Limb (tissue), 2 donors: ENCODE data around the gene GRK5.

ENCODE experiments used
- DNase-seq, 2 donors: peaks; one replicate each; pipeline ENCODE4 v3.0.0-alpha.2; 2016; ENCODE audit errors: extremely low spot score in 2 of 2

GRK5 gene

DNA sequence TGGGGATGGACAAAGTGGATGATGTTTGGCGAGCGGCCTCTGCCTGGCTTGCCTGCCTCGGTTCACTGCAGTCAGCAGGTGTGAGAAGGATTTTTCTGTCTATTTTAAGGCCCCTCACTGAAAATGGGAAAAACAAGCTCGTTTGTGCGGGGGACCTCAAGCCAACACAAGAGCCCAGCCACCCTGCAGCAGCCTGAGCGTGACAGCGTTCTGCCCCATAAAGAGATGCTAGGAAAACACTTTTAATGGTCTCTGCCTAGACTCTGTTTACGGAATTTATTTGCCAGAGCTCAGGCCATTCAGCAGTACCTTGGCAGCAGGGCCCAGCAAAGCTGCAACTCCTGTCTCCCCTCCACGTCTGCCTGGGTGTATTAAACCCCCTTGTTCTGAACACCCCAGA is 131.7 kb downstream of the GRK5 start:
- no peak for DNase-seq

- no peak for DNase-seq
Measured at GRCh38 chr10:119340893-119341458, 133.6 kb downstream of the GRK5 start.

DNA sequence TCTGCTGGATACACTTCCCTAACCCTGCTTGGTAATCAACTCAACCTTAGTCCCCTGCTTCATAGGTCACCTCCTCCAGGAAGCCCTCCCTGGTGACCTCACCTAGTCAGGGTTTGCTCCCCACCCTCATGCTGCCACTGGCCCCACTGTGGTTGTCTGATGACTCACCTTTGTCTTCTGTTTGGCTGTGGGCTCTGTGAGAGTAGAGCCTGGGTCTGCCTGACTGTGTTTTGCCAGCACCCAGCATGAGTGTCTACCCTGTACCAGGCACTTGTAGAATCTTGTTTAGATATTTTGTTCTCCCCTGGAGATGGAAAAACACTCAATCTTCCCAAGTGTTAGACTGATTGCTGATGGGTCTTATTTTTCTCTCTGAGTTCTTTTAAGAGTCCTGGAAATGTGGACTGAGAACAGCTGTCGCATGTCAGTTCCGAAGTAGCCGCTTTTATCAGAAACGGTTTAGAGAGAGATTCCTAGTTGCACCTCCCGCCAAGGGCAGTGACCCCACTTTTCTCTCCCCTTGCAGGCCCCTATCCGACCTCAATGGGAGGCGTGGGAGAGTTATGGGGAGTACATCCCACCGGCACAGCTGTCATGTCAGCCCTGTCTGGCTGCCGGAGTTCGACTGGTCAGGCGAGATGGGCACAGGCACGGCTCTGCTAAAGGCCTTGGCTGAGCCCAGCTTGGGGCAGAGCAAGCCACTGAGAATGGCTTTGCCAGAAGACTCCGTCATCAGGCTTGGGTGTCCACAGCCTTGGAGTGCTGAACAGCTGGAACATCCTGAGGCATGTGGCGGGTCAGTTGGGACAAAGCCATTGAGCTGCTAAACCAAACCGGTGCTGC is 134.3 kb downstream of the GRK5 start:
- DNase-seq: no peak

GRCh38 chr10:119342335-119342734 is 135.0 kb downstream of the GRK5 start:
- DNase-seq: no peak

GRCh38 chr10:119343011-119343601 is 135.7 kb downstream of the GRK5 start:
- DNase-seq: no peak

- no peak for DNase-seq
Measured at GRCh38 chr10:119344381-119344780, 137.0 kb downstream of the GRK5 start.

DNA sequence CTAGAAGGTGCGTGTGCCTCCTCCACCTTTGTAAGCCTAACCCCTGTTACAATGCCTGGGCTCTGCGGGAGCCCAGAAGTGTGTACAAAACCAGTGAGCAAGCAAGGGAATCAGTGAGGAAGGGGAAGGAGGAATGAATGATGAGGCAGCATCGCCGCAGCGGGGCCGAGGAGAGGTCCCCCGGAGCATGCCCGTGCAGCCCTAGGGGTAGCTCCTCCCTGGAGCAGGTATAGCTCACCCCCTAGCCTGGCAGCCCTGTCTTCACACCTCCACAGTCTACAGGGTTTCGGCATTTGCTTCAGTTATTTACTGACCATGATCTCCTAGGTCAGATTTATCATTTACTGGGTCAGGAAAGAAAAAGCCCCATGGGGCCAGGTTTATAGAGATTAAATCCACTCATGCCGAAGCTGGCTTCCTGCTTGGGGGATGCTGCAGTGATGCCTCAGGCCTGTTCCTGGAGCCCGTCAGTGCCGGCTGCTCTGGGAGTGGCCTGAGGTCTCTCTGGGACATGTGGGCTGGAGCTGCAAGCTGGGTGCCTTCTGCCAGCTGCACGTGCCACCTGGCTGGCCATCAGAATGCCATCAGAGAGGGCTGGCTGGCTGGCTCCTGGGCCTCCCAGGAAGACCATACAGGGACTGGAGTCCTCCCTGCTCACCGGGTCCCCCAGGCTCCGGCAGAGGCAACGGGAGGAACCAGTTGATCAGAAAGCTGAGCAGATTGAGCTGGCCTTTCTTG is 138.9 kb downstream of the GRK5 start:
- DNase-seq: no peak

DNA sequence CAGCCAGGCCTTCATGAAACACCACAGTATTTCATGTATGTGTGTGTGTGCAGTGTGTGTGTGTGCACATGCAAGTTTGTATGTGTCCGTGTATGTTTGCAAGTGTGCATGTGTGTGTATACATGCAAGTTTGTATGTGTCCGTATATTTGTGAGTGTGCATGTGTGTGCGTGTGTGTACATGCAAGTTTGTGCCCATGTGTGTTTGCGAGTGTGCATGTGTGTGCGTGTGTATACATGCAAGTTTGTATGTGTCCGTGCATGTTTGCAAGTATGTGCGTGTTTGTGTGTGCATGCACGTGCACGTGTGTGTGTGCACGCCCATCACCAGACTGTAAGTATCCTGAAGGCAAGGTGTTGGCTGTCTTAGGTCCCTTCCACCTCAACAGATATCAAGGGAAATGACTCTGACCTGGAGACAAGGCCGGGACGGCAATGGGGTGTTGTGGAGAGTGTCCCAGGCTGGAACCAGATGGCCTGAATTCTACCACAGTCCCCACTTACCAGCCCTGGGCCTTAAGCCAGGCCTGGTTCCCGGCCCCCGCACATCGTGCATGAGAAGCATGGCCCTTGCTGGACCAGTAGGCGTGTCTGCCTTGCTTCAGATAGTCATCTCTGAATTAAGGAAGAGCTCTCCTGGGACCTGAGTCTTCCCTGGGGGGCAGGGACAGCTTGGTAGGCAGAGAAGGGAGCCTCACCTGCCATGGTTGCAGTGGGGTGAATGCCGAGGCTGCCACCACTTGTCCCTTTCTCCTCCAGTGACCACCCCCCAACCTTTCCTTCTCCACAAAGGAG is 140.0 kb downstream of the GRK5 start:
- DNase-seq: no peak

GRCh38 chr10:119348106-119348505 is 140.7 kb downstream of the GRK5 start:
- no peak for DNase-seq

- DNase-seq: no peak
Measured at GRCh38 chr10:119348516-119349240, 141.3 kb downstream of the GRK5 start.

DNA sequence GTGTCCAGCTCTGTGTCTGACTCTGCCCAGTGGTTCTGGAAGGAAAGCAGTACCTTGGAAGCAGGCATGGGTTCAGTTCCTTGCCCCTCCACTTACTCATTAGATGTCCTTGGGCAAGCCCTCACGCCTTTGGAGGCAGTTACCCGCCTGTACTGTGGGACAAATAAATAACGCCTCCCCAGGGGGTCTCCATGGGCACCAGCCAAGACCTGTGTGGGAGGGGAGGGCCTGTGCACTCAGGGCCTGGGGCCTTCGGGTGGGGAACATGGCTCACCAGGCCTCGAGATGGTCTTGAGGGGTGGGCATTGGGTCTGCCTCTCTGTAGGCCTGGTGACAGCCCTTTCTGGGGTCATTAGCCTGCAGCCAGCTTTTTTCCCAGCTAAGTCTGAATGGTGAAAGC is 142.0 kb downstream of the GRK5 start:
- no peak for DNase-seq

DNA sequence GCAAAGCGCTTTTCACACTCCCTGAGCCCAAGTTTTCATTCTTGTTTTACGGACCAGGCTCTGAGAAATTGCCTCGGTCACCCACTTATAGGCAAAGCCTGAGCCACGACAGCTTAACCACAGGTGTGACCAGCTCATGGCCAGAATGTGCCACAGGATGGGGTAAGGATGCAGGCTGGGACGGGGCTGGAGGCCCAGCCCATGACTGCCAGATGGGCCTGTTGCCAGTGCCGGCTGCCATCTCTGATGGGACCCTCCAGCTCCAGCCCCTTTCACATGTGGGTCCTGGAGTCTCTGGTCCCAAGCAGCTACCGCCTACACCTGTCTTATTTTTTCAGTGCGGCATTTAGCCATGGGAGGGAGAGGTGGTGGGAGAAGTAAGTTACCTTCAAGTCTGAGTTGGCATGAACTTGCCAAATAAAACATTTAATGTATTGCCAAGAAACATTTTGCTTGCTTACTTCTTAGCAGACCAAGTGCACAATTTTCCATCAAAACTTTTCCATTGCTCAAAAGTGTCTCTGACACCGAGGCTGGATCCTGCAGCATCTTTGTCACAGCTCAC is 142.6 kb downstream of the GRK5 start:
- no peak for DNase-seq

- peak in 1 of 2 donors; percentile 42 for DNase-seq
Measured at GRCh38 chr10:119350502-119351097, 143.2 kb downstream of the GRK5 start.

- no peak for DNase-seq
Measured at GRCh38 chr10:119351189-119351588, 143.8 kb downstream of the GRK5 start.

- no peak for DNase-seq
Measured at GRCh38 chr10:119352042-119352441, 144.7 kb downstream of the GRK5 start.

GRCh38 chr10:119352807-119353206 is 145.4 kb downstream of the GRK5 start:
- no peak for DNase-seq

GRCh38 chr10:119353421-119353820 is 146.1 kb downstream of the GRK5 start:
- DNase-seq: no peak

DNA sequence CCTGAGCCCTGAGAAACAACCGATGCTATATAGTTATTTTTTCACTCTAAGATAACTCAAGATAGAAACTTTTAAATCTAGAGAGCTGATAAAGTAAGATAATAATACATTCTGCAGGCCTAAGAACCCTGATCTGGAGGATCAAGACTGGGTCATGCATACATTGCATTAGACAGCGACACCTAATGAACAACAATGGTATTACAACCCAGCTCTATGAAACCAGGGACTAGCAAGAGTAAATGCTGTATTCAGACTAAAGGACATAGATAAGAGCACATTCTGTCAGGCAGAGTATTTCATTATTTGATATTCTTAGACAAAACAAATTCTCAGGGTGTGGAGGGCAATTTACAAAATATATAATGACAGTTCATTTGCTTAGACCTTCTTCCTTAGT is 148.6 kb downstream of the GRK5 start:
- no peak for DNase-seq

GRCh38 chr10:119357412-119358151 is 150.2 kb downstream of the GRK5 start:
- DNase-seq: no peak
